ENCODE measurements around the gene HMCN2. TPM values are rescaled to one million over a fixed set of nuclear protein-coding genes. Genes with fewer than 3 reads are reported as not detected.
"Not testable (repeated sequence)": the region's sequence is repeated elsewhere in the genome, so short reads cannot be mapped to it uniquely, and the experiment has no call there.

Gene HMCN2
- total RNA-seq, 1 donor from 2014 or later, result under 0.01 TPM

DNA sequence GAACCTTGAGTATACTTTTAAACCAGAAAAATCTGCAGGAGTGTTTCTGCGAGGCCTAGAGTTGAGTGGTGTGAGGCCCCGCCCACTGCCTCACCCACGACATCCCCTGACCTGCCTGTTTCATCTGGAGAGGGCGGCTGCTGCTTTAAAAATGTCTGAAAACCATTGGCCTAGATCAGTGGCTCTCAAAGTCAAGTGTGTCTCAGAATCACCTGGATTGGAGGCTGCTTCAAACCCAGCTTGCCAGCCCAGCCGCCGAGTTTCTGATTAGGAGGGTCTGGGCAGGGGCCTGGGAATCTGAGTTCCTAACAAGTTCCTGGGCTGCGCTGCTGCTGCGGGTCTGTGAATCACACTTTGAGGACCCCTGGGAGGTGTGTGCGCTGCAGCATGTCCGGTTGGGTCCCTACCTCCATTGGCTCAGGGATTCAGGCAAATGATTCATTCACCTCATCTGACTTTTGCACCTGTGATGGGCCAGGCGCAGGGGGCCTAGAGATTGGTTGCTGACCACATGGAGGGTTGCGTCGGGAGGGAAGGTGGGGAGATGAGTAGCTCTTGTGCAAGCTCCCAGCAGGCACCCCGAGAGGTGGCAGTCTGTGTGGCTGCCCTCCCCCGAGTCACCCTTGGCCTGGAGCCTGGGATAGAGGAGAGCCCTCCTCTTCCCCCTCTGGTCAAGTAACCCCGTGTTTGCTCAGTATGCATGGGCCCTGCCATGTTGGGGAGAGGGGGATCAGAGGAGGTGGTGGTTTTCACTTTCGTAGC lies 27.6 kb upstream of the HMCN2 start:
- DNase-seq (ENCODE audit: low read depth in 2 of 2), result no peak

DNA sequence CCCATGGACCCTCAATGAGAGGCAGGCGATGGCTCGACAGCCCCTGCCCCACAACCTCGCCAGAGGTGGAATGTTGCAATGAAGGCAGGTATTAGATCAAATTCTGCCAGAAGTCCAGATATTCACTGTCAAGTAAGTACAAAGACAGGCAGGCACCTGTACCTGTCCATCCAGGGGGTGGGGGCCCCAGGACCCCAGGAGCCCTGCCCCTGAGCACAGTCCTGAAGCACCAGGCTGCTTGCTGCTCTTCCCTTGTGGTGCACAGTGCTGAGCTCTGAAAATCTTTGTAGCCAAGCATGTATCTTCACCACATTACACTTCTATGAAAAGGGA lies 26.2 kb upstream of the HMCN2 start:
- no peak for DNase-seq (ENCODE audit: low read depth in 2 of 2)

DNA sequence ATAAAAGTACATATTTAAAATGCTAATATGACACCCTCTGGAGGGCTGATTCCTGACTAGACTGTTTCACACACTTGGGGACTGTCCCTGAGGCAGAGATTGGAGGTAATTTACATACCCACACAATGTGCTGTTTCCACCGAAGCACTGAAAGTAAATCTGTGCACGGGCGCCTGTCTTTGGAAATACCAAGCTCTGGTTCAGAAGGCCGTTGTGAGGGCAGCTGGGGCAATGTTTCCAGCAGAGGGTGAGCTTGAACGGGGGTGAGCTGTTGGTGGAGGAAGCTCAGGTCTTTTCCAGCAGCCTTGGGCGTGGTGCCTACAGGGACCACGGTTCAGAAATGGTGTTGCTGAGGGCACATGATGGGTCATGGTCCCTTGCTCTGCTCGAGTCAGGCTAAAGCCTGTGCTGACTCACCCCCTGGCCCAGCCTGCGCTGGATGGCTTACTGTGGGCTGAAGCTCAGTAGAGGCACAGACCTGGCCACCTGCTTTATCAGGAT lies 25.8 kb upstream of the HMCN2 start:
- DNase-seq (ENCODE audit: low read depth in 2 of 2), result no peak

DNA sequence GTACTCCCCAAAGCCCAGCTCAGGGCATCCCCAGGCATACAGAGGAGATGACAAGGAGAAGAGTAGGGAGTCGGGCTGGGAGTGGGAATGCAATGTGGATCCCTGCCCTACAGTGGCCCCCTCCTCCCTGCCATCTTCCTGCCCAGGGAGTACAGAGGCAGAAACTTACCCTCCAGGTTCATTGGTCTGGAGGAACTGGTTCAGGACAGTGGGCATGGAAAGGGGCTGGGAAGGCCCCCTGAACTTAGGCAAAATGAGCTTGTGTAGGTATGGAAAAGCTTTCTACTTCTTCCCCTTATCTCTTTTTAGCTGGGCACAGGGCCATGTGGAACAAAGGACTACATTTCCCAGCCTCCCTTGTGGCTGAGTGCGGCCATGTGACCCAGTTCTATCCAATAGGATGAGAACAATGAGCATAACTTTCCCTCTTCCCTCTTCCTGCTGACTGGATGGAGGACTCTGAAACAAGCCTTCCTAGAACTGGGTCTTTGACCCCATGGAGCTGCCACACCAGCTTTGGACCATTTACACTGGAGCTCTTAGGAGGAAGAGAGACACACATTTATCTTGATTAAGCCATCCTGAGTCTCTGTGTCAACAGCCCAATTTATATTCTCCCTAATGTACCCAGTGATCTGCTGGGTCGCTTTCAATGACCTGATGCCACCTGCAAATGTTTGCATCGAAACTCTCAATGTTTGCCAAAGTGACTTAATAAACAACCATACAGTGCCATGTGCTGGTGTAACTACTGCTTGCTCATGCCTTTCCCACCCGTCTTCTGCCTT lies 25.0 kb upstream of the HMCN2 start:
- DNase-seq (ENCODE audit: low read depth in 2 of 2), result peak; percentile 60 to 67

DNA sequence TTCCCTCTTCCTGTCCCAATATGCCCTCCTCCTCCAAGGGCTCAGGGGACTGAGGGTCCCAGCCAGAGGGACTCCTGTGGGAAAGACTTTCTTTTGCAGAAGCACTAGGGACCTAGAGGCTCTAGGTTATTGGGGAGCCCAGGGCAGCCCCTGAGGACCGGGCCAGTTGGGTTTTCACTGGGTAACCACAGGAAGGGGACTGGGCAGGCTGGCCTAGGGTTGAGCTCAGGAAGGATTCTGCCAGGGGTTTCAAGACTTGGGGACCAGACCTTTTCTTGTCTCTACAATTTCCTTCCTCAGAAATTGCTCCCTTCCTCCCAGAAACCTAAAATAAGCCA lies 24.4 kb upstream of the HMCN2 start:
- DNase-seq (ENCODE audit: low read depth in 2 of 2), result no peak

DNA sequence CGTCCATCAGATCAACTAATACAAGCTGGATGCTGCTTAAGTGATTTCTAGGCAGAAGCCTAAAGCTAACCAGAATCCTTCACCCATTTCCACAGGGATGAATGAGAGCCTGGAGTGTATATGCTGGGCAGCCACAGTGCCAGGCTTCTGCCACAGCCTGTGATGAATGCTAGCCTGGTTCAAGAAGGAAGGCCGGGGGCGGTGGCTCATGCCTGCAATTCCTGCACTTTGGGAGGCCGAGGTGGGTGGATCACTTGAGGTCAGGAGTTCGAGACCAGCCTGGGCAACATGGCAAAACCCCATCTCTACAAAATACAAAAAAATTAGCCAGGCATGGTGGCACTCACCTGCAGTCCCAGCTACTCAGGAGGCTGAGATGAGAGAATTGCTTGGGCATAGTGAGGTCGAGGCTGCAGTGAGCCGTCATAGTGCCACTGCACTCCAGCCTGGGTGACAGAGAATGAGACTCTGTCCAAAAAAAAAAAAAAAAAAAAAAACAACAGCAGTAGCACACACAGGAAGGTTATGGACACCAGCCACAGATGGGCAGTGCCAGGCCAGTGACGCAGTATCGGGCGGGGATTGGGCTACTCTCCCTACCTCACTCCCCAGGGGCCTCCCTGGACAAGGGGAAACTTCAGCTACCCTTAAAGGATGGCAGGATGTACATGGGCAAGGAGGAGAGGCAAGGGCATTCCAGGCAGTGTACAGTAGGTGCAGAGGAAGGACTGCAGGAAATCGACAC lies 23.1 kb upstream of the HMCN2 start:
- DNase-seq (ENCODE audit: low read depth in 2 of 2), result no peak

DNA sequence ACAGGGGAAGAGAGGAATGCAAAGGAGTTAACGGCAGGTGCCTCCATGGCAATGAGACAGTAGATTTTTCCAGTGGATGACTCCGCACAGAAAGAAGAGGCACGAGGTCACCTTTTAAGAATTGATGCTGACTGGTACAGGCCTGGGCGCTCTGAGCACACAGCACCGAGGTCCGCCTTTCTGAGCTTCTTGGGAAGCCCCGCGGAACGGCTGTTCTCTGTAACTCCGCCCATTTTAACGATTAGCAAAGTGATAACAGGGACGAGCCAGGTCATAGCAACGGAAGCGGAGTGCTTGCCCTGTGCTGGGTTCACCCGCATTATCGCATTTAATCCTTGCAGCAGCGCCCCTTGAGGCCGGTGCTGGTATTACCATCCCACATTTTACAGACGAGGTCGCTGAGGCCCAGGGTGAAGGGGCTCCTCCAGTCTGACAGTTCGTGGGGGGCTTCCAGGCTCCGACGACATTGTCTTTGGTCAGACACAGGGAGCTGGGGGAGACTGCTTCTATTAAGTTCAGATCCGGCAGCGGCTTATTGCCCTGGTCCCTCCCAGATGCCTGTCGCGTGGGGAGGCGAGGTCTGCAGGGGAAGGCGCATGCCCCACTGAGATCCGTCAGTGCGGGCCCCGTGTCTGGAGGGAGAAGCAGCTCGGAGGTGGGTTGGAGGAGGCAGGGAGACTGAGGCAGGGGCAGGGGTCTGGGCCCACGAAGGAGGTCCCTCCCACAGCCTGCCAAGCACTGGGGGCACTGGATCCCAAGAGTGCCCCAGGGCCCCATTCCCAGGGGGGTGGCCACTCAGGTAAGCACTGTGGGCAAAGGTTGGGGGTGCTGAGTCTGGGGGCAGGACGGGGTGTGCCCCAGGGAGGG lies 22.3 kb upstream of the HMCN2 start:
- DNase-seq (ENCODE audit: low read depth in 2 of 2), result peak in 1 of 2 donors; percentile 24

DNA sequence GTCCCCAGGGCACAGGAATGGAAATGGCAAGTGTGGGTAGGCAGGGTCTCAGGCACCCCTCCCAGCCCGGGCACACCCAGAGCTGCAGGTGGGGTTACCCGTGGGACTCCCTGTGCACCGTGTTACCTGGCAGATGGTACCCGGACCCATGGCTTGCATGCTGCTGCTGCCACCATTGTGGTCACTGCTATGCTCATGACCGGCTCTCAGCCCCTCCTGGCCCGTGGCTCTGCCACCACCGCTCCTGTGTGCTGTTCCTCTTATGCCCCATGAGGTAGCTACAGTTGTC lies 21.7 kb upstream of the HMCN2 start:
- no peak for DNase-seq (ENCODE audit: low read depth in 2 of 2)

DNA sequence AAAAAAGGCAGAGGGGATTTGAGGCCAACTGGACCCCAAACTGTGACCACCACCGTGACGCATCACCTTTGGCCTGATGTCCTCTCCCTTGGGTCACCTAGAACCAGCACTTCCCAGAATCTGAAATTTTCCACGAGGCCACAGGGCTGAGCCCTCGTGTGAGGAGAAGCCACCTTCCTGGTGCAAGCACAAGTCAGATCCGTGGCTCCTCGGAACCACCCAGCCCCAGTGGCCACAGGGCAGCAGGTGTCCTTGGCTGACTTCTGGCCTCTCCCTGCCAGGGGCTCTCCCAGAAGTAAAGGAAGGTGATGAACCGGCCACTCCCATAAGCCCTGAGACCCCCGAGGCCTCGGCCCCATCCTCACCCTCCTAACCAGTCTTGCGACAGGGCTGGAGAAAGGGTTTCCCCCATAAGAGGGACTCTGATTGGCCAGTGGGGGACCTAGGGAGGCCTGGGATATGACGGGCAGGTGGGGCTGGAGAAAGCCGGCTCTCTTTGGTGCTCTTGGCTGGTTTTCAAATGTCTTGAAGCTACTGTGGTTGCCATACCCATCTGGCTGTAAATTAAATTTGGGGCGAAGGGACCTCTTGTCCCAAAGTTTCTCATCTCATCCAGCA lies 20.9 kb upstream of the HMCN2 start:
- no peak for DNase-seq (ENCODE audit: low read depth in 2 of 2)

DNA sequence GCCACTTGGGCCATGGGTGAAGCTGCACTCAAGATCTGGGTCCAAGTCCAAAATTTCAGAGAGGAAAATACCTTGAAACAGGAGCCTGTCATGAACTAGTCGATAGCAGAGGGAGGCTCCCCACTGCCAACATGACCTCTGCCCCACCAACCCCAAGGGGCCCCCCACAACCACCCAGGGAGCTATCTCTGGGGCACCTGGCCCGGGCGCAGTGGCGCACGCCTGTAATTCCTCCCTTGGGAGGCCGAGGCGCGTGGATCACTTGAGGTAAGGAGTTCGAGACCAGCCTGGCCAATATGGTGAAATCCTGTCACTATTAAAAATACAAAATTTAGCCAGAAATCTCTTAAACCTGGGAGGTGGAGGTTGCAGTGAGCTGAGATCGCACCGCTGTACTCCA lies 20.1 kb upstream of the HMCN2 start:
- DNase-seq (ENCODE audit: low read depth in 2 of 2), result no peak

DNA sequence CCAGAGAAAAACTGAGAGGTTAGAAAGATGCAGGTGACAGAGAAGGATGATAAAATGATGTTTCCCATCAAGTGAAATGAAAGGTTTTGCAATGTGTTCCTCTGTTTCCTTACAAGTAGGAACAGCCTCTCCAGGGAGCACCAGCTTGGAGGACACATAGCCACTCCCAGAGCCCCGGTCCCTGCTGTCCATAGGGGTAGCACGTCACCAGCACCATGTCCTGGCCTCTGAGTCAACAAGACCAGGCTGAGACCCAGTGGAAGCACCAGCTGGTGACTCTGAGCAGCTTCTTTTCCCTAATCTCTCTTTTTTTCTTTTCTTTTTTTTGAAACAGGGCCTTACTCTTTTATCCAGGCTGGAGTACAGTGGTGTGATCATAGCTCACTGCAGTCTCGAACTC lies 19.4 kb upstream of the HMCN2 start:
- no peak for DNase-seq (ENCODE audit: low read depth in 2 of 2)

DNA sequence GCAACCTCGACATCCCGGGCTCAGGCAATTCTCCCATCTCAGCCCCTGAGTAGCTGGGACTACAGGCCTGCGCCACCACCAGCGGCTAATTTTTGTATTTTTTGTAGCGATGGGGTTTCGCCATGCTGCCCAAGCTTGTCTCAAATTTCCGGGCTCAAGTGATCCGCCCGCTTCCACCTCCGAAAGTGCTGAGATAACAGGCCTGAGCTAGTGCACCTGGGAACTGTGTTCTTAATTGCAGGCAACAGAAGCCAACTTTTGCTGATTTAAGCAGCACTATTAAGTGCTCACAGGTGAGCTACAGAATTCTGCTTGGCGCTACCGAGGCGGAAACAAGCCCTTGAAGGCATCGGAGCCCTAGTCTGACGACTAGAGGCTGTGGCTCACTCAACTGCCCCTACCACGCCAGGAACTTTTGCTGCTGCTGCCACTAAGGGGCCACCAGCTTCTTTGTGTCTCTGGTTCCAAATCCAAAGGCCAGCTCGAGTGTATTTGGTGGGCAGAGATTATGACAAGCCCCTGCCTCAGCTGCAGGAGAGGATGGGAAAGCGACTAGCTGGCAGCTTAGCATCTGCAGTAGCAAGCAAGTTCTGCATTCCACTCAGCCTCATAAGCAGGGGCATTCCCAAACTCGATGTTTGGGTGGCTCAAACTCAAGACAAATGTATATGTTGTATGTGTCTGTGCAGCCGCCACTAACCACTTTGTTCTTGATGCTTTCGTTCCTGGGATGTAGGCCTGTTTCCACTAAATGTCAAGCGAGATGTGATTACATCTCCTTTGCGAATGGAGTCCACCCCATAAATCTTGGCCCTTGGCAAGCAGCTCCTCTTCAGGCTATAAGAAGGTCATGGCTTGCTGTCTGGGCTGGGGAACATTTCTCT lies 10.6 kb upstream of the HMCN2 start:
- DNase-seq (ENCODE audit: low read depth in 2 of 2), result no peak

DNA sequence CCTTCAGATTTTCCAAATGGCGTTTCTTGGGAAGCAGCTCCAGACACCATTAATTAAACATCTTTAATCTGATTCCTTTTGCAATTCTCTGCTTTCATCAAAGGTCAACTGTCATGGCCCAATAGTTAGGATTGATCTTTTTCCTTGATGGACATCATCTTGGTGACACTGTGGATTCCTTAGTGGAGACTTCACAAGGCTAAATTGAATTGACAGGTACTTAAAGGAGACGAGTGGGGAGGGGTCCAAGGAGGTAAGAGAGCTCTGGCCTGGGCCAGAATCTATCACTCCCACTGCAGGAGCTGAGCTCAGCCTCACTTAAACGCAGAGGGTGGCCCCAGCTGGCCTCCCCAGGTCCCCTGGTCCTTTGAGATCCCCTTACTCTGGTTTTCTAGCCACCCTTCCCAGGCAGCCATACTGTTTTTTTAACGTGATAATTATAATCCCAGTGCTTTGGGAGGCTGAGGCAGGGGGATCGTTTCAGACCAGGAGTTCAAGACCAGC lies 9.9 kb upstream of the HMCN2 start:
- DNase-seq (ENCODE audit: low read depth in 2 of 2), result no peak

DNA sequence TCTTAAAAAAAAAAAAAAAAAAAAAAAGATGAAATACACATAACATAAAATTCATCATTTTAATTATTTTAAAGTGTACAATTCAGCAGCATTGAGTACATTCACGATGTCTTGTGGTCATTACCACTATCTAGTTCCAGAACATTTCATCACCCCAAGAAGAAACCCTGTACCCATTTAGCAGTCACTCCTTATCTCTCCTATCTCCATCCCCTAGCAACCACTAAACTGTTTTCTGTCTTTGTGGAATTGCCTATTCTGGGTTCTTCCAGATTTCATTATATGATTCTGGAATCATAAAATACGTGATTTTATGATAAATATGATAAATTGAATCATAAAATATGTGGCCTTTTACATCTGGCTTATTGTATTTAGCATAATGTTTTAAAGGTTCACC lies 8.9 kb upstream of the HMCN2 start:
- no peak for DNase-seq (ENCODE audit: low read depth in 2 of 2)

DNA sequence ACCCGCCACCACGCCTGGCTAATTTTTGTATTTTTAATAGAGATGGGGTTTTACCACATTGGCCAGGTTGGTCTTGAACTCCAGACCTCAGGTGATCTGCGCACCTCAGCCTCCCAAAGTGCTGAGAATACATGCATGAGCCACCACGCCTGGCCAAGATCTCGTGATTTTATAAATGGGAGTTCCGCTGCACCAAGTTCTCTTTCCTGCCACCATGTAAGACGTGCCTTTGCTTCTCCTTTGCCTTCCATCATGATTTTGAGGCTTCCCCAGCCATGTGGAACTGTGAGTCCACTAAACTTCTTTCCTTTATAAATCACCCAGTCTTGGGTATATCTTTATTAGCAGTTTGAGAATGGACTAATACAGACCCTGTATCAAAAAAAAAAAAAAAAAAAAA lies 7.4 kb upstream of the HMCN2 start:
- DNase-seq (ENCODE audit: low read depth in 2 of 2), result not testable (repeated sequence)

DNA sequence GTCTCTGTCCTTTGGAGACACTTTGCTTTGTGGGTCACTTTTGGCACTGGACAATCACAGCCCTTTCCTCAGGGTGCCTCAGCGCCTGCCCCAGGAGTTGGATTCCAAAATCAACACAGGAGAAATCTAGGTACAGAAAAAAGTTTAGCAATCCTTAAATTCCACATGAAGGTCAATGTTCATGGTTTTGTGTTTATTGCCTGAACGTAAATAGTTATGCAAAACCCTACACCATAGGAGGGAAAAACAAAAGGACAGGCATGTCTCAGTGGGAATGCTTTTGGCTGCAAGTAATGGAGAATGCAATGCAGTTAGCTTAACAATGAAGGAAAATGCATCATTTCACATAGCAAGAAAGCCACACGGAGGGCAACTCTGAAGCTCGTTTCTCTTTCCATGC lies 6.5 kb upstream of the HMCN2 start:
- no peak for DNase-seq (ENCODE audit: low read depth in 2 of 2)

DNA sequence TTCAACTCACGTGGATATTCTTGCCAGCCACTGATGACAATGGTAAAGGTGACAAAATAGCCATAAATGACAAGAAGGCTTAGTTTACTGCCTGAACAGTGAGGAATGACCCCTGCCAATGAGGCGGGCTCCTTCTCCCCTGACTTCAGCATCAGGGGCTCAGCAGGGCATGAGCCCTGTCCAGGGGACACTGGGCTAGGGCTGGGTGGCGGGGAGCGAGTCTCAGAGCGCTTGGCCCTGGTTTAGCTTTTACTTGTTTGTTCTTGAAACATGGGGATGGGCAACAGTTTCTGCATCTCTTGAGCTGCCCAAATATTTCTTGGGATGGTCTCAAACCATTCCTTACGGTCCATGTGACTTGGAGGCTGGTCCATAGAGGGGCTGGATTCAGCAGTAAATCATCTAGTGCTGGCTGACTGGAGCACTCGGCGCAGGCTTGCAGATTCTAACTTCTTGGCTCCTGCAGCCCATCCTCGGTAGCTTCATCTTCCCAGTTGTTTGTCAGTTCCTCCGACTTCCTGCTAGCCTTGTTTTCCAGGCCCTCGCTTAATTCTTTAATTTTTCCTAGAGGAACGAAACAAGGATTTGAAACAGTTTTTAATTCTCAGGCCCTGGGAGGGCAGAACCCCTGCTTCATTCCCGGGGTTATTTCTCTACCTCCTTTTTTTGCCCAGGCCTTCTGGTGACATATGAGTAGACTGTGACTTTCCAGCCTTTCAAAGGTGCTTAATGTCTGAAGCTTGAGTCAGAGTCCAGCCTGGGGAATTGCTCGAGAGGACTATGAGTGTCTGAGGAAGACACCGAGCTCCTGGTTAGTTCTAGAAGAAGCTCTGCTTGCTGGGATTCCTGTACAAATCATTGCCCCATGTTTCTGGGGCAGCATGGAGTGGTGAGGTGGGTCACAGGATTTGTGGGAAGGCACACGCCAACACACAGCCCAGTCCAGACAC lies 4.5 kb upstream of the HMCN2 start:
- DNase-seq (ENCODE audit: low read depth in 2 of 2), result no peak

DNA sequence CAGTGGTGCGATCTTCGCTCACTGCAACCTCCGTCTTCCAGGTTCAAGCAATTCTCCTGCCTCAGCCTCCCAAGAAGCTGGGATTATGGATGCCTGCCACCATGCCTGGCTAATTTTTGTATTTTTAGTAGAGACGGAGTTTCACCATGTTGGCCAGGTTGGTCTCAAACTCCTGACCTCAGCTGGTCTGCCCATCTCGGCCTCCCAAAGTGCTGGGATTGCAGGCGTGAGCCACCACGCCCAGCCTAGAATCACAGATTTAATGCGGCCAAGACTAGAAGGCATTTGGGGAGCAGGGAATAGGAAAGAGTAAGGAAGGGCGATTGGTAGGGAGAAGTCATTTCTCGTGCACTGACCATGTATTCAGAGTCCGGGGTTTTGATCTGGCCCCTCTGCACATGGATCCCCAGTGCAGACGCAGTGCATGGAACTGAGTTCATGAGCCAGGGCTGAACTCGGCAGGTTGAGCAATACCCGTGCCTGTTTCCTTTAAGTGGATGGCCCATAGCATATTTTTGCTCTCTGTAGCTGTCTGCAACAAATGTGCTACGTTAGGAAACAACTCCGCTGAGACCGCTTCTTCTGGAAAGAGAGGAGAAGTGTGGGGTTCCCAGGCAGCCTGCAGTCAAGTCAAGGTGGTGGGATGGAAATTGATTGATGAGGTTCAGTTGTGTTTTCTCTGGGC lies 3.4 kb upstream of the HMCN2 start:
- no peak for DNase-seq (ENCODE audit: low read depth in 2 of 2)
